H9 (cell line): Measurements from ENCODE around the gene VGF. TPM values are rescaled to one million over a fixed set of nuclear protein-coding genes. Genes with fewer than 3 reads are reported as not detected.

Source experiments
- DNase-seq: peaks from one replicate; pipeline ENCODE4 v3.0.0-alpha.2; 2017
- H2AFZ ChIP-seq: one replicate; pipeline ENCODE4 v1.6.1; 2013; ENCODE audit warnings: mild to moderate bottlenecking, low read length, control low read depth, moderate library complexity
- H2AK5ac ChIP-seq: 2 replicates; pipeline ENCODE4 v1.6.1; 2013; ENCODE audit warnings: low read length, control low read depth, mixed read lengths; ENCODE audit not compliant: insufficient read length
- H2BK120ac ChIP-seq: one replicate; pipeline ENCODE4 v1.6.1; 2013; ENCODE audit warnings: low read depth, mild to moderate bottlenecking, low read length, control low read depth, inconsistent platforms; ENCODE audit not compliant: poor library complexity, severe bottlenecking
- H2BK12ac ChIP-seq: 2 replicates; pipeline ENCODE4 v1.6.1; 2013; ENCODE audit warnings: low read length, control low read depth, mixed read lengths, low read depth; ENCODE audit not compliant: insufficient read length
- H2BK15ac ChIP-seq: 2 replicates; pipeline ENCODE4 v1.6.1; 2013; ENCODE audit warnings: low read depth, low read length, control low read depth
- H2BK20ac ChIP-seq: one replicate; pipeline ENCODE4 v1.6.1; 2013; ENCODE audit warnings: low read depth, mild to moderate bottlenecking, low read length, control low read depth, inconsistent platforms; ENCODE audit not compliant: poor library complexity, severe bottlenecking
- H2BK5ac ChIP-seq: 2 replicates; pipeline ENCODE4 v1.6.1; 2013; ENCODE audit warnings: low read length, control low read depth, mixed read lengths; ENCODE audit not compliant: insufficient read length
- H3K14ac ChIP-seq: 2 replicates; pipeline ENCODE4 v1.6.1; 2013; ENCODE audit warnings: low read length, control low read depth; ENCODE audit not compliant: insufficient read depth
- H3K18ac ChIP-seq: 2 replicates; pipeline ENCODE4 v1.6.1; 2013; ENCODE audit warnings: low read depth, mild to moderate bottlenecking, mixed read lengths, low read length, control low read depth; ENCODE audit not compliant: insufficient read length
- H3K23ac ChIP-seq: 2 replicates; pipeline ENCODE4 v1.6.1; 2013; ENCODE audit warnings: low read length, control low read depth, mixed read lengths, low read depth; ENCODE audit not compliant: insufficient read length
- H3K23me2 ChIP-seq: 2 replicates; pipeline ENCODE4 v1.6.1; 2013; ENCODE audit warnings: low read depth, mild to moderate bottlenecking, mixed read lengths, low read length, control low read depth; ENCODE audit not compliant: insufficient read length, poor library complexity, severe bottlenecking
- H3K27ac ChIP-seq: 2 replicates; pipeline ENCODE4 v1.5.1; 2013; ENCODE audit warnings: low read length, control low read depth, mixed read lengths, low read depth; ENCODE audit not compliant: insufficient read length
- H3K27me3 ChIP-seq: 2 replicates; pipeline ENCODE4 v1.6.1; 2013; ENCODE audit warnings: low read length, control low read depth, inconsistent platforms; ENCODE audit not compliant: insufficient read depth
- H3K4ac ChIP-seq: 2 replicates; pipeline ENCODE4 v1.6.1; 2013; ENCODE audit warnings: low read depth, mild to moderate bottlenecking, control low read depth, inconsistent platforms, low read length, moderate library complexity
- H3K4me1 ChIP-seq: 2 replicates; pipeline ENCODE4 v1.6.1; 2013; ENCODE audit warnings: low read length, control low read depth, inconsistent platforms; ENCODE audit not compliant: insufficient read depth
- H3K4me2 ChIP-seq: 2 replicates; pipeline ENCODE4 v1.6.1; 2013; ENCODE audit warnings: low read length, control low read depth, mixed read lengths; ENCODE audit not compliant: insufficient read length, insufficient read depth
- H3K56ac ChIP-seq: 2 replicates; pipeline ENCODE4 v1.6.1; 2013; ENCODE audit warnings: low read depth, mild to moderate bottlenecking, mixed read lengths, low read length, control low read depth; ENCODE audit not compliant: insufficient read length
- H3K79me1 ChIP-seq: 2 replicates; pipeline ENCODE4 v1.6.1; 2013; ENCODE audit warnings: low read depth, mild to moderate bottlenecking, moderate library complexity, low read length, control low read depth, inconsistent platforms; ENCODE audit not compliant: insufficient read depth, poor library complexity, severe bottlenecking
- H3K79me2 ChIP-seq: 2 replicates; pipeline ENCODE4 v1.6.1; 2013; ENCODE audit warnings: low read length, control low read depth, inconsistent platforms; ENCODE audit not compliant: insufficient read depth
- H3K9ac ChIP-seq: 2 replicates; pipeline ENCODE4 v1.6.1; 2013; ENCODE audit warnings: low read length, control low read depth, mixed read lengths; ENCODE audit not compliant: insufficient read length; ENCODE audit errors: extremely low read depth
- H3K9me3 ChIP-seq: one replicate; pipeline ENCODE4 v1.6.1; 2013; ENCODE audit warnings: low read depth, low read length, inconsistent platforms; ENCODE audit not compliant: control insufficient read depth
- H3T11ph ChIP-seq: one replicate; pipeline ENCODE4 v1.6.1; 2013; ENCODE audit warnings: mild to moderate bottlenecking, low read length, control low read depth, inconsistent platforms
- H4K20me1 ChIP-seq: one replicate; pipeline ENCODE4 v1.6.1; 2013; ENCODE audit not compliant: control insufficient read depth, insufficient read length, insufficient read depth
- H4K5ac ChIP-seq: 2 replicates; pipeline ENCODE4 v1.6.1; 2013; ENCODE audit warnings: low read depth, mild to moderate bottlenecking, mixed read lengths, low read length, control low read depth; ENCODE audit not compliant: insufficient read length
- H4K8ac ChIP-seq: replicated peaks from 2 replicates; pipeline ENCODE4 v1.6.1; 2013; ENCODE audit warnings: low read length, control low read depth, mixed read lengths, low read depth; ENCODE audit not compliant: insufficient read length
- H4K91ac ChIP-seq: 2 replicates; pipeline ENCODE4 v1.6.1; 2013; ENCODE audit warnings: low read depth, mild to moderate bottlenecking, moderate library complexity, mixed read lengths, low read length, control low read depth; ENCODE audit not compliant: insufficient read length
- H3K27ac Mint-ChIP-seq, 3 experiments: 2 replicates in 2 of 3; 3 replicates in 1 of 3; pipeline ENCODE4 v1.8.0; 2020 to 2021; ENCODE audit warnings: mixed read lengths in 3 of 3, mild to moderate bottlenecking in 1 of 3, moderate library complexity in 1 of 3
- H3K27me3 Mint-ChIP-seq: 2 replicates; pipeline ENCODE4 v1.8.0; 2021; ENCODE audit warnings: low read depth, mild to moderate bottlenecking, moderate library complexity, mixed read lengths
- H3K36me3 Mint-ChIP-seq, 3 experiments: 2 replicates in 2 of 3; 3 replicates in 1 of 3; pipeline ENCODE4 v1.8.0; 2020 to 2021; ENCODE audit warnings: low read depth in 3 of 3, mixed read lengths in 3 of 3; ENCODE audit not compliant: insufficient read depth in 1 of 3
- H3K4me1 Mint-ChIP-seq, 2 experiments: 2 replicates each; pipeline ENCODE4 v1.8.0; 2020; ENCODE audit warnings: mixed read lengths in 2 of 2
- H3K4me3 Mint-ChIP-seq, 2 experiments: 2 replicates in 1 of 2; 3 replicates in 1 of 2; pipeline ENCODE4 v1.8.0; 2020 to 2021; ENCODE audit warnings: mild to moderate bottlenecking in 2 of 2, mixed read lengths in 2 of 2, moderate library complexity in 1 of 2
- H3K9me3 Mint-ChIP-seq, 2 experiments: 2 replicates in 1 of 2; 3 replicates in 1 of 2; pipeline ENCODE4 v1.8.0; 2020; ENCODE audit warnings: mild to moderate bottlenecking in 2 of 2, mixed read lengths in 2 of 2, moderate library complexity in 1 of 2
- CTCF ChIP-seq: fragments of 200-600 bp; sonication (generic); conservative IDR thresholded peaks from 3 replicates; pipeline ENCODE4 v1.8.0; 2021; ENCODE audit warnings: antibody characterized with exemption, mild to moderate bottlenecking
- WGBS: extraction: QIAGEN DNeasy Blood & Tissue Kit; methylation state at CpG from one replicate; pipeline ENCODE4 v1.1.7; 2013; ENCODE audit warnings: missing lambda C conversion rate, low lambda C conversion rate, mixed read lengths; ENCODE audit not compliant: insufficient read length; ENCODE audit errors: extremely low coverage; 5-methylcytosine and 5-hydroxymethylcytosine counted together
- total RNA-seq: library from RNA; stranded (reverse); gene quantifications from 2 replicates; pipeline ENCODE4 v1.2.1, GENCODE V29; 2021

VGF gene
- total RNA-seq, 1 experiment from 2014 or later: 37.1 TPM

GRCh38 chr7:101186194-101186593 is 20.8 kb upstream of the VGF start:
- H3K36me3 Mint-ChIP-seq: no peaks in the 10 kb centered on the region
- Histone ChIP-seq H3K79me1 (no peaks in the 10 kb centered on the region), H3K4ac (no peak overlapping the region), H3K4me2 (no peak overlapping the region), H3K9ac (no peak overlapping the region), H3K4me1 (no peaks in the 10 kb centered on the region; the same call in 1 of the 2 replicates), H3K14ac (no peak overlapping the region), H4K20me1 (no peaks in the 10 kb centered on the region), H4K8ac (no peak overlapping the region), H3K23me2 (peaks cover 2% of the 10 kb centered on the region), H2BK5ac (no peak overlapping the region), H3K27me3 (no peaks in the 10 kb centered on the region), H2BK20ac (no peak overlapping the region), H3K23ac (no peak overlapping the region), H2BK12ac (no peak overlapping the region), H2AFZ (no peak overlapping the region), H3K79me2 (no peaks in the 10 kb centered on the region), H4K5ac (no peak overlapping the region), H3K27ac (no peak overlapping the region), H2BK120ac (no peak overlapping the region), H2AK5ac (no peak overlapping the region), H3T11ph (no peak overlapping the region), H3K18ac (no peak overlapping the region), H3K9me3 (no peaks in the 10 kb centered on the region), H4K91ac (no peak overlapping the region), H2BK15ac (no peak overlapping the region), H3K56ac (no peak overlapping the region)
- no peak for TF ChIP-seq CTCF
- H3K4me3 Mint-ChIP-seq: no peak overlapping the region
- H3K27me3 Mint-ChIP-seq: peaks cover 17% of the 10 kb centered on the region
- H3K27ac Mint-ChIP-seq: no peak overlapping the region
- no peak for DNase-seq
- H3K4me1 Mint-ChIP-seq: peaks cover 7 to 8% of the 10 kb centered on the region in 2 experiments
- H3K9me3 Mint-ChIP-seq: no peaks in the 10 kb centered on the region
- no CpG with 5 or more reads among the region's 6 CpGs for WGBS
